ENCODE measurements around the gene IL18RAP. TPM values are rescaled to one million over a fixed set of nuclear protein-coding genes. Genes with fewer than 3 reads are reported as not detected.

The IL18RAP gene
- total RNA-seq, 6 donors from 2014 or later: 8.0 to 16.3 (median 10.9) TPM

DNA sequence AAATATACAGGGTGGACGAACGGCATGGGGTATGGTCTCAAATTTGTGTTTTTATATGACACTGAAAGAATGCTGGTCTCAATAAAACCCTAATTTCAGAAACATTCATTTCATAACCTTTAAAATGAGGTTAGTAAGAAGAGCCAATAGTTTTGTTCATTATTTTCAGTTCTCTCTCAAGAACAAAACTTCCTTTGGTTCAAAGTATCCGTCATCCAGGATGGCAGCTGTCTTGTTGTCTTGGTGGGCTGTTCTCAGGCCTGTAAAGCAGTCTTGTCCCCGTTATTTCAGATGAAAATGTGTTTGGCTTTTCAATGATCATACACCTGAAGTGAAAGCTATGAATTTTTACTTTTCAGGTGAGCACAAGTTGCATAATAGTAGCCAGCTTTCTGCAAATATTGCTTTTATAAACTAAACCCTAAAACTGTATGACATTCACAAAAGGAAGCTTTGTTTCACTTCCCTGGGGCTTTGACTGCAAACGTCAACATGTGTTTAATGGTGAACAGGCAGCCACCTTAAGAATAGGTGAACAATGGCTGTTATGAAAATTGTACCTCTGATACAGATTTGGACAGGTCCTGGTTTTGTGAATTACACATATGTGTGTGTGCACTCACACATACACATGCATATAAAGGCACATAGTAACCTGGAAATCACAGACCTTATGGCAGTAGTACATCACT is 2.6 kb downstream of the IL18RAP start:
- DNase-seq: no peak
- WGBS, 2 donors: 44 to 49% methylated on average over 5 of the region's 5 CpGs
- no peak for TF ChIP-seq POLR2AphosphoS5 (IDR thresholded peaks at IDR 0.05)
- TF ChIP-seq POLR2A (IDR thresholded peaks at IDR 0.05): no peak
- no peak for TF ChIP-seq EP300 (IDR thresholded peaks at IDR 0.05)
- TF ChIP-seq, protein P1, sequence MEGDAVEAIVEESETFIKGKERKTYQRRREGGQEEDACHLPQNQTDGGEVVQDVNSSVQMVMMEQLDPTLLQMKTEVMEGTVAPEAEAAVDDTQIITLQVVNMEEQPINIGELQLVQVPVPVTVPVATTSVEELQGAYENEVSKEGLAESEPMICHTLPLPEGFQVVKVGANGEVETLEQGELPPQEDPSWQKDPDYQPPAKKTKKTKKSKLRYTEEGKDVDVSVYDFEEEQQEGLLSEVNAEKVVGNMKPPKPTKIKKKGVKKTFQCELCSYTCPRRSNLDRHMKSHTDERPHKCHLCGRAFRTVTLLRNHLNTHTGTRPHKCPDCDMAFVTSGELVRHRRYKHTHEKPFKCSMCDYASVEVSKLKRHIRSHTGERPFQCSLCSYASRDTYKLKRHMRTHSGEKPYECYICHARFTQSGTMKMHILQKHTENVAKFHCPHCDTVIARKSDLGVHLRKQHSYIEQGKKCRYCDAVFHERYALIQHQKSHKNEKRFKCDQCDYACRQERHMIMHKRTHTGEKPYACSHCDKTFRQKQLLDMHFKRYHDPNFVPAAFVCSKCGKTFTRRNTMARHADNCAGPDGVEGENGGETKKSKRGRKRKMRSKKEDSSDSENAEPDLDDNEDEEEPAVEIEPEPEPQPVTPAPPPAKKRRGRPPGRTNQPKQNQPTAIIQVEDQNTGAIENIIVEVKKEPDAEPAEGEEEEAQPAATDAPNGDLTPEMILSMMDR (IDR thresholded peaks at IDR 0.05): no peak
- no peaks in the 10 kb centered on the region for H3K4me1 ChIP-seq
- H3K27ac ChIP-seq: peak overlapping the region in 2 of 4 donors; percentile 46 to 76
- H3K9me3 ChIP-seq: no peaks in the 10 kb centered on the region
- no peaks in the 10 kb centered on the region for H3K27me3 ChIP-seq
- no peak overlapping the region for H3K4me3 ChIP-seq
- ATAC-seq (ENCODE audit: low FRiP score in 2 of 2): no peak
- H3K36me3 ChIP-seq: no peaks in the 10 kb centered on the region

DNA sequence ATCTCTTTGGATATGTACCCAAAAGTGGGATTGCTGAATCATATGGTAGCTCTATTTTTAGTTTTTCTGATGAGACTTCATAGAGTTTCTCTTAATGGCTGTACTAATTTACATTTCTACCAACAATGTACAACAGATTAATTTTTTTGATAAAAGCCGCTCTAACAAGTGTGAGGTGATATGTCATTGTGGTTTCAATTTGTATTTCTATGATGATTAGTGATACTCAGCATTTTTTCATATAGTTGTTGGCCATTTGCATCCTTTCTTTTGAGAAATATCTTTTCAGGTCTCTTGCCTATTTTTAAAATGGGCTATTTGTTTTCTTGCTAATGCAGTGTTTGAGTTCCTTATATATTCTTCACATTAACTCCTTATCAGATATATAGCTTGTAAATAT is 4.3 kb downstream of the IL18RAP start:
- H3K27me3 ChIP-seq: no peaks in the 10 kb centered on the region
- no peaks in the 10 kb centered on the region for H3K4me1 ChIP-seq
- 38 to 93% methylated on average over 1 of the region's 1 CpG for WGBS, 2 donors
- H3K4me3 ChIP-seq: peak overlapping the region in 1 of 4 donors; percentile 1
- no peaks in the 10 kb centered on the region for H3K36me3 ChIP-seq
- H3K27ac ChIP-seq: peak overlapping the region in 2 of 4 donors; percentile 9 to 21
- ATAC-seq (ENCODE audit: low FRiP score in 2 of 2): no peak
- TF ChIP-seq POLR2A (IDR thresholded peaks at IDR 0.05) (no peak), POLR2AphosphoS5 (IDR thresholded peaks at IDR 0.05) (no peak), EP300 (IDR thresholded peaks at IDR 0.05) (no peak)
- TF ChIP-seq, protein P1 (IDR thresholded peaks at IDR 0.05): no peak
- DNase-seq: no peak
- H3K9me3 ChIP-seq: no peaks in the 10 kb centered on the region

DNA sequence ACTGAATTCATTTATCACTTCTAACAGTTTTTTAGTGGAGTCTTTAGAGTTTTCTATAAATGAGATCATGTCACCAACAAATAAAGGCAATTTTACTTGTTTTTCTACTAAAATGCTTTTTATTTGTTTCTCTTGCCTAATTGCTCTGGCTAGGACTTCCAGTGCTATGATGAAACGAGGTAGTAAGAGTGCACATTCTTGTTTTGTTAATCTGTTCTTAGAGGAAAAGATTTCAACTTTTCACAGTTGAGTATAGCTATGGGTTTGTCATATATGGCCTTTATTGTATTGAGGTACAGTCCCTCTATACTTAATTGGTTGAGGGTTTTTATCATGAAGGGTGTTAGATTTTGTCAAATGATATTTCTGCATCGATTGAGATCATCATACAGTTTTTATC is 5.6 kb downstream of the IL18RAP start:
- no peaks in the 10 kb centered on the region for H3K4me1 ChIP-seq
- TF ChIP-seq POLR2A (IDR thresholded peaks at IDR 0.05): no peak
- no peak for TF ChIP-seq EP300 (IDR thresholded peaks at IDR 0.05)
- TF ChIP-seq, protein P1 (IDR thresholded peaks at IDR 0.05): no peak
- no peak for TF ChIP-seq POLR2AphosphoS5 (IDR thresholded peaks at IDR 0.05)
- H3K27me3 ChIP-seq: no peaks in the 10 kb centered on the region
- peak overlapping the region in 1 of 4 donors; percentile 2 for H3K27ac ChIP-seq
- H3K4me3 ChIP-seq: no peak overlapping the region
- no peaks in the 10 kb centered on the region for H3K9me3 ChIP-seq
- DNase-seq (no peak), ATAC-seq (ENCODE audit: low FRiP score in 2 of 2) (no peak)
- WGBS, 2 donors: 66 to 72% methylated on average over 2 of the region's 2 CpGs
- no peaks in the 10 kb centered on the region for H3K36me3 ChIP-seq

DNA sequence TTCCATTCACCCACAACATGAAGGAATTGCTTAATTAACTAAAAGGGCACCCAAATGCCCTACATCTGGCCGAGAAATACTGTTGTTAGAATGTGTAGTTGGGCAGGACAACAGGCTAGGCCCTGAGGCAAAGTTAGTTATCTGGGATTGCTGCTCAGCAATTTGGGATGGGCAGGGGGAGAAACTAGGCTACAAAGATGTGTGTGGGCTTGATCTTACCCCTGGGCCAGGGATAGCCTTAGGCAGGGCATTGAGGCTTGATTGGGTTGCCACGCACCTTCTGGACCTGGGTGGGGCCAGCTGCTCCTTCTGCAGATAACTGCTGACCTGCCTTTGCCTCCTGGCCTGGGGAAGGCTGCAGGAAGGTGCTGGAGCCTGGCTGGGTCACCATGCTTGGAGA is 9.4 kb downstream of the IL18RAP start:
- H3K4me3 ChIP-seq: no peak overlapping the region
- no peak for TF ChIP-seq EP300 (IDR thresholded peaks at IDR 0.05)
- no peaks in the 10 kb centered on the region for H3K36me3 ChIP-seq
- DNase-seq (no peak), ATAC-seq (ENCODE audit: low FRiP score in 2 of 2) (no peak)
- no peaks in the 10 kb centered on the region for H3K9me3 ChIP-seq
- peaks cover 0 to 12% (median 7%) of the 10 kb centered on the region in 4 donors for H3K4me1 ChIP-seq
- H3K27ac ChIP-seq: no peak overlapping the region
- WGBS, 2 donors: 87 to 97% methylated on average over 2 of the region's 2 CpGs
- H3K27me3 ChIP-seq: no peaks in the 10 kb centered on the region

DNA sequence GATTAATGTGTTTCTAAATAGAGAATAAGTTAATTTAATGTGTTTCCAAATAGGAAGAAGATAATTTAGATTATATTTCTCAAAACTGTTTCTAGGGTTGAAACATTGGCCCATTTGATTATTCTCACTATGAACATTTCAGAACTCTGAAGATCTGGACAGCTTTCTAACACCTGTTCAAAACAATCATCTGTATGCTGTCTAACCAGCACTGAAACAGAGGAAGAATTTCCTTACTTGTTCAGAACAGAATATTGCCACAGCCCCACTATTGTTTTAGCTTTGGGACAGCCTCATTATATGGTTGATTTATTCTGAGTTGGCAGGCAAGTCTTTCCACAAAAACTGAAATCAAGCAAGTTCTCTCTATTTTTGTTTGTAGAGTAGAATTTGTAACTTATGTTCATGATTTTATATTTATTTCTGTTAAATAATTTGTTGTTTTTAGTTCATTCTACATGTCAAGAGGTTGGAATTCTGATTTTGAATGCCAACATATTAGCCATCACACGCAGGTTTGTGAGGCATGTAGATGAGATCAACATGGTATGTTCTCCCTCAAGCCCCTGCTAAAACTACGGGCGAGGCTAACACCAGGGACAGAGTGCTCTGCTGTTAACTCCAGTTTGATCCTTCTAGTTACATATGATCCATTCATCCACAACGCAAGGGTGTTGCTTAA is 11.2 kb downstream of the IL18RAP start:
- no peak for TF ChIP-seq POLR2AphosphoS5 (IDR thresholded peaks at IDR 0.05)
- no peak for TF ChIP-seq POLR2A (IDR thresholded peaks at IDR 0.05)
- no peak for TF ChIP-seq EP300 (IDR thresholded peaks at IDR 0.05)
- TF ChIP-seq, protein P1 (IDR thresholded peaks at IDR 0.05): no peak
- 91 to 98% methylated on average over 4 of the region's 4 CpGs for WGBS, 2 donors
- ATAC-seq (ENCODE audit: low FRiP score in 2 of 2): no peak
- Histone ChIP-seq H3K27ac (no peak overlapping the region), H3K4me3 (no peak overlapping the region), H3K9me3 (no peaks in the 10 kb centered on the region), H3K27me3 (no peaks in the 10 kb centered on the region), H3K4me1 (peaks cover 0 to 12% (median 7%) of the 10 kb centered on the region in 4 donors), H3K36me3 (no peaks in the 10 kb centered on the region)
- DNase-seq: no peak

All from upper lobe of left lung (tissue), 6 donors.